GM19025 (cell line): Measurements from ENCODE around the gene CCBE1.
"Not testable (repeated sequence)": the region's sequence is repeated elsewhere in the genome, so short reads cannot be mapped to it uniquely, and the experiment has no call there.

Experiments used
- ATAC-seq: cut with Tn5 transposase; IDR thresholded peaks from one replicate; pipeline ENCODE4 v1.9.1; 2021; ENCODE audit warnings: mild to moderate bottlenecking, low read depth, moderate library complexity; ENCODE audit not compliant: unreplicated experiment

Gene CCBE1

DNA sequence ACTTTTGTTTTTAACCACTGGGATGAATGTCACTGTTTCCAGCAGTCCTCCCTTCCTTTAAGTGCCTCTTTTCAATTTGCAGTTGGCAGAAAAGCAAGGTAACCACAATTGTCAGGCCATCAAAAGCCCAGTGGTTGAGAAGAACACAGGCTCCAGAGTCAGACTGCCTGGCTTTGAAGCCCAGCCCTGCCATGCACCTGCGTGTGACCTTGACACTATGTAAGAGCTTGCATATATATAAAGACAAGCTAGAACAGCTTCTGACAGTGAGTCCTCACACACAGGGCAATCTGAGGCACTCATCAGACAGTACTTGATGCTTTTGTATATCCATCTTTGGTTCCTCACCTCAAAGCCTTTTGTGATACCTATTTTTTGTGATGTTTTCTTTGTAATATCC, 11.0 kb downstream of the CCBE1 start:
- ATAC-seq = no peak

- ATAC-seq = no peak
Observed at GRCh38 chr18:59685501-59685900, 11.7 kb downstream of the CCBE1 start.

- no peak for ATAC-seq
Observed at GRCh38 chr18:59684777-59685176, 12.4 kb downstream of the CCBE1 start.

GRCh38 chr18:59681521-59682004, 15.7 kb downstream of the CCBE1 start:
- ATAC-seq = no peak

GRCh38 chr18:59681051-59681450, 16.2 kb downstream of the CCBE1 start:
- ATAC-seq = no peak

- no peak for ATAC-seq
Observed at GRCh38 chr18:59675346-59675745, 21.9 kb downstream of the CCBE1 start.

DNA sequence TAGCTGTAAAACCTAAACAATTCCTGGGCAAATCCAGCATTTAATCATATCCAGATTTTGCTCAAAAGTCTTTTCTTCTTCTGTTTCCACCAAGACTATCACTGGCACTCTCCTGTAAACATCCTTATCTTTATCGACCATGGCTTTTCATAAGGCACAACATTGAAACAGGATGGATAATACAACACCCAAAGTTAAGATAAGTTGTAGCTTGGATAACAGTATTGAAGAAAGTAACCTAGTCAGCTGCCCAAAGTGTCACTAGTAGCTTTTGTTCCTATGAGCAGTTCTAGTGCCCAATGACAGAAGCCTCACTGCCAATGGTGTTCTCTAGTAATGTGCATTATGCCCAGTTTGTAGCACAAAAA, 22.3 kb downstream of the CCBE1 start:
- no peak for ATAC-seq

DNA sequence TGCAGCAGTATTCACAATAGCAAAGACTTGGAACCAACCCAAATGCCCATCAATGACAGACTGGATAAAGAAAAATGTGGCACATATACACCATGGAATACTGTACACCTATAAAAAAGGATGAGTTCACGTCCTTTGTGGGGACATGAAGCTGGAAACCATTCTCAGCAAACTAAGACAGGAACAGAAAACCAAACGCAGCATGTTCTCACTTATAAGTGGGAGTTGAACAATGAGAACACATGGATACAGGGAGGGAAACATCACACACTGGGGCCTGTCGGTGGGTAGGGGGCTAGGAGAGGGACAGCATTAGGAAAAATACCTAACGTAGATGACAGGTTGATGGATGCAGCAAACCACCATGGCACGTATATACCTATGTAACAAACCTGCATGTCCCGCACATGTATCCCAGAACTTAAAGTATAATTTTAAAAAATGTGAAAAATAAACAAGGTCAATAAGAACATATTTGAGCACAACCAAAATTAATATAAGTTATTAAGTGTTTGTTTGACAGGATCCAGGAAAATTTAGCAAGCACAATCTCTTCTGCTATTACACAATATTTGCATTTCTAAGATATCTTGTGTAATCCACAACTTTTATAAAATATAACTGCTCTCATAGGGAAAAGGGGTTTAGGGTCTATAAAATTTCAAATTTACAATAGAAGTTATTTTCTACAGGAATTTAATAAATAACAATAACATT, 22.9 kb downstream of the CCBE1 start:
- ATAC-seq = no peak

DNA sequence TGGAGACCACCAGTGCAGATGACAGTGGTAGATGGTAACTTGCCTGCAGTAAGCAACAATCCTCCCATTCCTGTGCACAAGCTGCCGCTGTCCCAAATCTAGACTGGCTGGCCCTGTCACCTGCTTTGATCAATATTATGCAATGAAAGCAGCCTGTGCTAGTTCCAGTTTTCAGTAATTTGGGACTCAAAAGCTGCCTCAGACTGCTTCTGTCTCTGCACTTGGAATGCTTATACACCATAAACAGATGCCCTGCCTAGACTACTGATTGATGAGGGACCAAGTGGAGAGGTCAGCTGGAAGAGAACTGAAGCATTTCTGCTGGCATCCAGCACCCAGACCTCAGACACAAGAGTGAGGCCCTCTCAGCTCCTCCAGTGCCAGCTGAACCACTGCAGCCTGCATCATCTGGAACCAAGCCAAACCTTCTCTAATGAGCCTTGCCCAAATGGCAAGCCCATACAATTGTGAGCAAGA, 24.9 kb downstream of the CCBE1 start:
- no peak for ATAC-seq

DNA sequence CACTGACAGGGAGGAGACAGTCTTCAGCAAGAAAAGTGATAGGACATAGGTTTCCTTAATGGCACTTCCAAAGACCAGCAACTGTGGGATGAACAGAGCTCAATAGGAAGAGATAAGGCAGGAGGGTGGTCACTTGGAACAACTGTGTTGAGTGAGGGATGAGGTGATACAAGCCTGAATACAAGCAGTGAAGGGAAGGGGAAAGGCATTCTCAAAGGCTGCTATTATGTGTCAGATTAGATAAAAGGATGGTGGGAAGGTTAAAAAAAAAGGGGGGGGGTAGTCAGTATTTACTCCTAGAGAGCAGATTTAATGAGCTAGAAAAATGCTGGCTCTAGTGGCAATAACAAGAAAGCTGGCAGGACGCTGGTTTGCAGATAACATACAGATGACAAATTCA, 25.7 kb downstream of the CCBE1 start:
- ATAC-seq = no peak

- ATAC-seq = no peak
Observed at GRCh38 chr18:59669872-59670657, 27.2 kb downstream of the CCBE1 start.

- ATAC-seq = no peak
Observed at GRCh38 chr18:59667488-59667887, 29.7 kb downstream of the CCBE1 start.

DNA sequence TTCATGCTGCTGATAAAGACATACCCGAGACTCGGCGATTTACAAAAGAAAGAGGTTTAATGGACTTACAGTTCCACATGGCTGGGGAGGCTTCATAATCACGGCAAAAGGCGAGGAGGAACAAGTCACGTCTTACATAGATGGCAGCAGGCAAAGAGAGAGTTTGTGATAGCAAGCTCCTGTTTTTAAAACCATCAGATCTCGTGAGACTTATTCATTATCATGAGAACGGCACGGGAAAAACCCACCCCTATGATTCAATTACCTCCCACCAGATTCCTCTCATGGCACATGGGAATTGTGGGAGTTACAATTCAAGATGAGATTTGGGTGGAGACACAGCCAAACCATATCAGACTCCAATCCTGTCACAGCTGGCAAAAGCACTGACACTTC, 31.2 kb downstream of the CCBE1 start:
- not testable (repeated sequence) for ATAC-seq

DNA sequence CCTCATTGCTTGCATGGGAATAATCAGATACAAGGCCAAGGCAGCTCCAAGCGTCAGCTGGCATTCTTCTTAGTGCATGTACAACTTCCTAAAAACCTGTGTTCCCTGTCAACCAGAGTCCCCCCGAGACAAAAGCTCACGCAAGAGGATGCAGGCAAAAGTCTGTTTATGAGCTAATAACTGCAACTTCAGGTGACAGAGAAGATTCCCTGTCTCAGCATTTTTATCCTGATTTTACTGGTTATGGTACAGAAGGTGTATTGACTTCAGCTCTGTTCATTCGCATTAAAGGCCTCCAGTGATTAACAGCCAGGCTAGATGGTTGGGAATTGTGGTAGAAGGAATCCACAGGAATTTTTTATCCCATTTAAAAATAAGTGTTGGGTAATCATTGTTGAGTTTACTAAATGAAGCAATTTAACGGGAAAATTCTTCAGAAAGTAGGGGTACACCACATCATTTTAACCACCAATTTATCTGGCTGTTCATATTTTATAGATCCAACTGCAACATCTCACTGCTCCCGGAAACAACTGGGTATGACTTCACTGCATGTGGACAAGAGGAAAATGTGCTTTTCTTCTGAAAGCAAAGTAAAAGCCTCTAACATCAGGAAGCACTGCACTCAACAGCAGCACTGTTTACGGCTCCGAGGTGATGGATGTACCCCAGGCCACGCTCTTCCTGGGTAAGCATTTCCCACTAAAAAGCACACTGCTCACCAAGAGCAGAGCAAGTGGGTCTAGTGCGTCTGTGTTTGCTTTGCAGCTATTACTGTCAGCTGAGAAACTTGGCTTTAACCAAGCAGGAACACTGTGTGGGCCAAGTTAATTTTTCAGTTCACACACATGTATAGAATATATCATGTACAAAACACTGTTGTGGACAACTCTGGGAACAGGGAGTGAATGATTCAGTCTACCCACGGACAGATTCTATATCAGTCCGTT, 31.9 kb downstream of the CCBE1 start:
- ATAC-seq = no peak

DNA sequence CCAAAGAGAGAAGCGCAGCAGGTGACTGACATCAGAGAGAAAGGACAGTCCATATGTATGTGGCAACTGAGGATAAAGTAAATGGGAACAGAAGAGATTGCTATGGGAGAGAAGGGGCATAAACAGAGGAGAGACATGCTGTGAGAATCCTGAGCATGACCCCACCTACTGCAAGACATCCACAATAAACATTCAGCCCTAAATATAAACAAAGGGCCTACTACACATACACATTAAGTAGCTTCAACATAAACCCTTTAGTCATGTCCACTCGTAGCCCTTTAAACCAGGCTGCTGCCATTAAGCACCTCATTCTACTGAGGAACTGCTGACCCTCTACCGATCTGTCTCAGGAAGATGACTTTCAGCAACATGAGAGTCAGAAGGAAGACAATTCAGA, 32.9 kb downstream of the CCBE1 start:
- ATAC-seq = no peak

DNA sequence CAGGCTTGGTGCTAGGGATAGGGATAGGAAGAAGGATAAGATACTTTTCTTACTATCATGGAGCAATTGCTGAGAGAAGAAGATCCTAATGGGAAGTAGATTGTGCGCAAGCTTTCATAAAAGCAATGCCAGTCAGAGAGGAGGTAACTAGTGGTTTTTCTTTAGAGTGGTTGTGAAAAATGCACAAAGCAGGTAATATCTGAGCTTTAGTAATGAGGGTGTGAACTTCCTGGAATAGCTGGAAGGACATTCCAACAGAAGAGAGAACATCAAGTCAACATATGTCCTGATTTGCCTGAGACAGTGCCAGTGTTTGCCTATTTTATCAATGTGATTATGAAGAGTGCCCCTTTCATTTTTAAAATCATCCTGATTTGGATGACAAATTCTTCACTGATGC, 34.1 kb downstream of the CCBE1 start:
- no peak for ATAC-seq

- no peak for ATAC-seq
Observed at GRCh38 chr18:59661891-59662701, 35.1 kb downstream of the CCBE1 start.

DNA sequence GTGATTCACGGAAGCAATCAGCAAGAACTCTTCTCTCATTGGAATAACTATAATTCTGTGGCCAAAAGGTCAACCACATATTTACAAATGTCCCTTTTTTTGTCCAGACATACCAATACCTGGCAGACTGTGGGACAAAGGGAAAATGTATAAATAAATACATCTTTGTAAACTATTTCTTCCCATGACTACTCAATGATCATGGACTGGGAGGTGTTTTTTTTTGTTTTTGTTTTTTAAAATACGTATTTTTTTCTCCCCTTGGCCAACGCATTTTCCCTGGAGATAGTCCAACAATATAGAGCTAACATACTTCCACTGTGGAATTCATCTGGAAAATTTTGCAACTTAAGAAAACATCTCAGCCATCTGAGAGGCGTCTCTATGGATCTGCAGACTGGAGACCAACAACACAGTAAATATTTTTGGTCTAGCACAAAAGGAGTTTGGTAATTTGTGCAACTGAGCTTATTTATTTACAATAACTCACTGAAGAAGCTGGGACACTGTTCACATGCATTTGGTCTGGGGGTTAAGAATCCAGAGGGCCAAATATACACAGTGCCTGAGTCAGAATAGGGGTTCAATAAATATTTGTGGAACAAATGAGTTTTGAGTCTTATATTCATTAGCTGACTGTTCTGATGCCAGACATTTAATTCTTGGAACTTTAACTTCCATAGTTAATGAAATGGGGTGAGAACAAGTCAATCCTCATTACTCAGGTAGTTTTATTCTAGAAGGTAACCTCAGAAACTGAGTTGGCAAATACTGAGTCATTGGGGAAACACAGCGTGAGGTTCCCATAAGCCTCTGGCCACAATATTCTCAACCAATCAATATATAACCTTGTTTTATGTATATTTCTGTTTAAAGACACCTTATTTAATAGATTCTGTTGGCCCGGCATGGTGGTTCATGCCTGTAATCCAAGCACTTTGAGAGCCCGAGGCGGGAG, 36.2 kb downstream of the CCBE1 start:
- ATAC-seq = no peak

DNA sequence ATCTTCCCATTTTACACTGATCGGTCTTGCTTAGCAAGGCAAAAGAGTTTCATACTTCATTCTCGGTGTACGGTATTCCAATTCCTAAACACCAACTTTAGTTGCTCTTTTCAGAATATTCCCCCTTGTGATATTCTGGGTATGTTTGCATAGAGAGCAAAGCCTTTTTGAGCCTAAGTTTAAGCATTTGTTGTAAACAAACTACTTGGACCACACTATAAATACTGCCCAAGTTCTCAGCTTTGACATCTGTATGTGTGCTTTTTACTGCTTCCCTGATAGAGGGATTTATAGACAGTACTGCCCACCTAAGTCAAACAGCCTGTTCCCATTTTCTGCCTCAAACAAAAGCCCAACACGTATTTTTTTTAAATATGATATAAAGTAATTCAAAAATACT, 36.9 kb downstream of the CCBE1 start:
- no peak for ATAC-seq
